ENCODE results near the gene GMDS.
"Not testable (repeated sequence)": the region's sequence is repeated elsewhere in the genome, so short reads cannot be mapped to it uniquely, and the experiment has no call there.

The GMDS gene

DNA sequence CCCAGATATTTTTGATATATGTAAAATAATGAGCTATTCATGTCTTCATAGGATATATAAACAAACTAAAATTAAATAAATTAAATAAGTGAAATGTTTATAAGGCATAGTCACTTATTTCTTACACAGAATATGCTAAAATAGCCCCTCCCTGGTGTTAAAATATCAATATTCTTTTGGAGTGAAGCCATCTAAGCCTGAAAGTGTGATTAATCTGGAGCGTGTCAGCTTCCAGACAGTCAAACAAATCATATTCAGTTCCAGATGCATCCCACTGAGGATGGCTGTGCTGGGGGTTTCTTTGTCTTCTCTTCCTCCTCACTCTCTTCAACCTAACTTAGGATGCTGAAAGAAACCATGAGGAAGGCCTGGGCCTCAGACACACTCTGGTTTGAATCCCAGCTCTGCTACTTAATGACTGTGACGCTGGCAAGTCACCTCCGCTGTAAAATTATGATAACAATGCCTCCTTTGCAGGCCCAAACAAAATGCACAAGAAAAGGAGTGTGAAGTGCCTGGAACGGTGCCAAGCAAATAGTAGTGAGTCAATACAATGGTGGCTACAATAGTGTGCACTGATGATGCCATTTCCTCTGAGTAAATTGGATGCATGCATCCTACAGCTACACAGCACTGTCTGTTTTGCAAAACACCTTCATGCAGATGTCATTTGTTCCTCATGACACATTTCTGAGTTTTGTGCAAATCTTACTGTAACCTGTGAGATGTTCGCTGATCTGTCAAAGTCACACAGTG lies 474.3 kb downstream of the GMDS start:
- DNase-seq (ENCODE audit: low spot score), result no peak

DNA sequence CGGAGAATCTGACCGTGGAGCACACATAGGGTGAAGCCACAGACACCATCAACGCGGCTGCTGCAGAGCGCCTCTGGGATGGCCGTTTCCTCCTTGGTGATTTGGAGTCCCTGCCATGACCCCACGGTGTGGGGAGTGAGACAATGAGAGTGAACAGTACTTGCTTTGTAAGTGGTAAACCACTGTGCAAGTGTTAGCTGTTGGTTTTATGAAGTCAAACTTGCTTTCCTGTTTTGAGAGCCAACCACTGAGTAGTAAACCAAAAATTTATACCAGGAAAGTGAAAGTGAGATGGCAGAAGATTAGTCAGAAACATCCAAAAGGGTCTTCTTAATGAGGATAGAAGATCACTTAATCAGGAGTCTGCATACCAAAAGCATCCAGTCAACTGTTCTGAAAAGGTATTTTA lies 475.0 kb downstream of the GMDS start:
- DNase-seq (ENCODE audit: low spot score), result no peak

DNA sequence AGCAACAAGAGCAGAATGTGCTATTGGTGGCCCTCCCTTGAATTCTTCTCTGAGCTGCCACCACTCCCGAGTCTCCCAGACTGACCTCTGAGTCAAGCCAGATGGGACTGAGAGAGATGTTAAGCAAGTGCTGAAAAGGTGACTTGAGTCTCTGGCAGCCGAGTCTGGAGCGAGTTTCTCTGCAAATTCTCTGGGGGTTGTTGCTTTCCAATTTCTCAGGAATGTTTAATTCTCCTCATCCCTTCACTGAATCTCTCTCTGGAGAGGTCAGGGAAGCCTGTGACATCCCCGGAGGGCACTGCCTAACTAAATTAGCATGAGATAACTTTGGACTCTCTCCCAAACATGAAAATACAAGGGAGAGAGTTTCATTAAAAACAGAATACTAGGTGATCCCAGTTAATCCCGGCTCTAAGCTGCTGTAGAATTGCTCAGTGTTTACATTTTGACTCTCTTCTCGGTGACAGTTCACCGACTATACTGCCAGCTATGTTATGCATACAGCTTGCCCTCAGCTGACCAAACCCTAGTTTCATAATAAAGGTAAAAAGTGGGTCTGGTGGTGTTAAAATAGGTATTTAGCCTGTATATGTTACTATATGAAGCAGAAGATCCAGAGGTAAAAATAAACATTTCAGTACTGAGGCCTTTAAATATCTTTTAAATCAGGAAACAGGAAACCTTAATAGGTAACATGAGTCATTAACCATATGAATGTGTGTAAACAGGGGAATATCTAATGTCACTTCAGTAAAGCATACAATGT lies 477.7 kb downstream of the GMDS start:
- DNase-seq (ENCODE audit: low spot score), result peak; percentile 75

DNA sequence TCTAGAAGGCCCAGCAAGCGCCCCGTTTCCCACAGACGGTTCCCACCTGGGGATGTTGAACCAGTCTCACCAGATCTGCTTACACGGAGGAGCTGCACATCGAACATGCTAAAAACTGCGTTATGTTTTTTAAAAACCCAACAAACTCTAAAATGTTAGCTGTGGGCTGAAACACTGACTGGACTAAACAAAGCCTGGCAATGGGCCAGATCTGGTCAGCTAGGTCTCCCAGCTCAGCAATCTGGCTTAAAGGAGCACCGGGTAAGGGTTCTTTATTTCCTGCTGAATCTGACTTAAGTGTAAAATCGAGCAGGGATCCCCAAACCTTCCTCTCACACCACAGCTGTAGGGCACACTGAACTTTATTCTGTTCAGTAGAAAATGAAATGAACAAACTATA lies 478.8 kb downstream of the GMDS start:
- no peak for DNase-seq (ENCODE audit: low spot score)

DNA sequence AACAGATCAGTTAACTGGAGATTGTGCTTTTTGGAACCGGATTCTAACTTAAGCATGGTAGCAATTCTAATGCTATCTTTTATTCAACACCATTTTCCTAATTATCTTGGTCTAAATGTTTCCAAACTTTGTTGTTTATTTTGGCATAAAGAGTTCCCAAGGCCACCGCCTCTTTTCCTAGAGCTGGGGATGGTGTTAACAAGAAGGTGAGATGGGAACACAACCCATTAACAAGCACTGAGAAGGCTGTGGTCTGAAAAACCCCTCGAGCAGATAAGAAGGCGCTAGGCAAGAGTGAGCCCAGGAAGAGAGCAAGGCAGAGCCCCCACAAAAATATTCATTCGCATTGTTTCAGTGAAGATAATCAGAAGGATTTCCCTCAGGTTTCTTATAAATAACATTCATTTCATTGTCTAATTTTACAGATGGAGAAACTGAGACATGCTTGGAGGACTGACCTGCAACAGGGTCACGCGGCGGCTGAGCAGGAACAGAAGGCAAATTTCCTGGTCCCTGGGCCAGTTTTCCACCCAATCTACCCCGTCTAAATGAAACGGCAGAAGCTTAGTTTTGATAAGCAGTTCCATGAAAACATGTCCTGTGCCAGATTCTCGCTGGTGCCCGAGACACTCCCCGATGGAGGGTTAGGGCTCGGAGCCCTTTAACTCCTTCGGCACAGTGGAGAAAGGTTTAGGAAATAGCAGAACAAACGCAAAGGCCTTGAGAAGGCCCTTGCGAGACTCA lies 480.1 kb downstream of the GMDS start:
- no peak for DNase-seq (ENCODE audit: low spot score)

DNA sequence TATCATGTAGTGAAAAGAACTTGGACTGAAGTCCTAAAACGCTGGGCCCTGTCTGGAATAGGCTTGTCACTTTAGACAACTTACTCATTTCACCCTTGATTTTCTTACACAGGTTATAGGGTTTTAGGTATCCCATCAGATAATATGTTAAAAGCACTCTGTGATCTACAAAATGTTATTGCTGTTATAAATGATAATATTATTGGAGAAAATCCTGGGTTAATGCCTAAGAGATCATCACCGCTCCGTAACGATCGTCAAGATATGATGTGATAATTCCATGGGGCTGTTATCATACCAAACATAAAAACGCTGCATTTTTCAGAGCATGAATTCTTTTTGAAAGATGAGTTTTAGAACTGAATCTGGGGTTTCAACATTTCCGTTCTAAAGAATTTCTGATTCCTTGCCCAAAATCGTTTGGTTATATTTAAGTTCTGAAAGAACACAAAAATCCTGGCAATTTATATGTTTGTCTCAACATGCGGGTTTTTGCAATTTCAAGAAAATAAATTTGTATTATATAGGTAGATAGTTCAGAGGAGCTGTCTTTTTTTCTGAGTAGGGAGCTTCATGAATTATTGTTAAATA lies 480.9 kb downstream of the GMDS start:
- DNase-seq (ENCODE audit: low spot score), result no peak

DNA sequence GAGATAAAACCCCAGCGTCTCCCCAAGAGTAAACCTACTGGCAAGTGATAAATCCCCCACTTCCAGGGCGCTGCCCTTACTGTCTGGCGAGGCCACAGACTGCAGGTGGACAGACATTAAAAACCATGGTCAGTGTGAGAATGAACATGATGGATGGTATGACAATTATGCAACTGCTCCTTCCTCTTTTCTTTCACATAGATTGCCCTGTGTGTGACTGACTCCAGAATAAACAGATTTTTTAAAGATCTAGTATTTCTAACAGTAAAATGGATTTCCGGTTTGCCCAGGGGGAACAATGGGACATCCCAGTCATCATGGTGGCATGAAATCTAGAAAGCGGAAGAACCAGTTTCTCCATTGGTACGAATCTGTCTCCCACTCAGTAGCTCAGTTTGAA lies 482.0 kb downstream of the GMDS start:
- DNase-seq (ENCODE audit: low spot score), result no peak

DNA sequence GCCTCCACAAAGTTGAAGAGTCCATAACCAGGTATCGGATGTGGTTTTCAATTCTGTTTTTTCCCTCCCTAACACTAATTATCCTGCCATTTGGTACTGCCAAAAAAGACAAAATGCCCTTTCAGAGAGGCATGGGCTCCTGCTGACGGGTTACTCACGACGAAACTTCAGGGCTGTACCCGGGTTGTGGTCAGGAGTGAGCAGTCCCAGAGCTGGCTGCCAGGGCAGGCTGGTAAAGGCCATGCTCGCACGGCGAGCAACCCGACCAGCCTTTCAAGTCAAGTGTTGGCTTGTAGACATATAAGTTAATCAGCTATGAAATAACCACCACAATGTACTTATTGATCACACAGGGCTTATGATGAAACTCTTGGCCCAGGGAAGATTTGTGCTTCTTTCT lies 483.2 kb downstream of the GMDS start:
- no peak for DNase-seq (ENCODE audit: low spot score)

DNA sequence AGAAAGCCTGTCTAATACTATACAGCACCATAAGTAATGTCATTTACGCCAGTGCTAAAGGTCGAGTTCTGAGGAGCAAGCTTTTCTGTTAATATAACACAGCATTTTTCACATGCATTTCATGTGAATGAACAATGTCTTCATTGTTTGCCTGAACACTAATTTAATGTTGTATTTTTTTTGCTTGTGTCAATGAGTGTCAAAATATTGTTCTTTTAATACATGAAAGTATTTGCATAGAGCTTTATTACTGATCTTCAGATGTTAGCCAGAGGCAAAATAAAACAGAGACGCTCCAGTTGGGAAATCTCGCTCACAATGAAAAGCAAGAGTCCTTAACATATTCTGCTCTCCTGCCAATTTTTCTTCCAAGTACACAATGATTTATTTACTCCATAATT lies 483.9 kb downstream of the GMDS start:
- no peak for DNase-seq (ENCODE audit: low spot score)

DNA sequence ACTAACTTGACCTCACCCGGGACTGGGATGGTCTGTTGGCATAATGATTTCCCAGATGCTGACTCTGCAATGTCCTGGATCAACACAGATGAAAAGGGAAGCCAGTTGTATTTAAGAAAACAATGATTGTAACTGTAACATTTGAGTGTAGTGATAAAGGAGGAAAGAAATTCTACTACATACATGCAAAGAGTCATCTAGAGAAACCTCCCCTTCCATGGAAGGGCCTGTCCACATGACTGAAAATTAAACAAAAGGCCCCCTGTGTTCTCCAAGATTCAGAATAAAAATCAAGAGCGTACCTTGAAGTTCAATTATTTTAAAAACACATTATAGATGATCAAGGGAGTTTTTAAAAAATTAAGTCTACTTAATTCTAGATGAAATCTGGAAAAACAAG lies 484.5 kb downstream of the GMDS start:
- no peak for DNase-seq (ENCODE audit: low spot score)

DNA sequence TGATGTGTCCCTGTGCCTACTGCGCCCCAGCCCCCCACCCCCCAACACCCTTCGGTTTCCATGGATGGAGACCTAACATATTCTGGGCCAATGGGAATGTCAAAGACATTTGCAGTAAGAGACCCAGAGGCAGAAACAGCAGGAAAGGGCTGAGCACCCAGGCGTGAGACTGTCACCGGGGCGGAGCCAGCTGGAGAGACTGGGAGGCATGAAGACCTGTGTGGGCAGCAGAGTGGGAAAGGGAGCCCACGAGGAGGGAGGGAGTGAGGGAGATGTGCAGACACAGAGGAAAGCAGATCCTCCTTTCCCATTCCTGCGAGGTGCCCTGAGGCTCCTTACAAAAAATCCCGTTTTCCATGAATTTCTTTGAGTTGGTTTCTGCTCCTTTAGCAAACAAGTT lies 485.5 kb downstream of the GMDS start:
- no peak for DNase-seq (ENCODE audit: low spot score)

DNA sequence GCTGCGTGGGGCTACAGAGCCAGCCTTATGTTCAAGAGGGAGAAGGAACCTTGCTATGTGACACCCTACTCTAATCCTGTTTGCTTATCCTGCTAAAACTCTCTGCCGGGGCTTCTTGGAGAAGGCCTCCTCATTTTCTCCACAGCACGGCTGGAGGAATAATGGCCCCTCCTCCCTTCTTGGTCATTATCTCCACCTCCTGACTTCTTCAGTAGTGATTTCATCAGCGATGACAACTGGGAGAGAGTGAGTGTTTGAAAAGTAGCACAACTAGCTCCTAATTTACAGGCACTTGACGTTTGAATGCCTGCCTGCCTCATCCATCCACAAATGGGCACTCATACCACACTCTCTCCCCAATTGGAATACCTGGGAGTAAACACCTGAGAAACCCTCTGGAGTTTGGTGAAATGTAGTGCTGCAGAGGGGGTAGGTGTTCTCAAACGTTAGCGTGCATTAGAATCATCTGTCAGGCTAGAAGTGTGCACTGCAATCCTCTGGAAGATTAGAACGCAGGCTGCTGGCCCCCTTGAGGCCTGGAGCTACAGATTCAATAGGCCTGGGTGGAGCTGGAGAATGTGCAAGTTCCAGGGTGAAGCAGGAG lies 487.2 kb downstream of the GMDS start:
- no peak for DNase-seq (ENCODE audit: low spot score)

DNA sequence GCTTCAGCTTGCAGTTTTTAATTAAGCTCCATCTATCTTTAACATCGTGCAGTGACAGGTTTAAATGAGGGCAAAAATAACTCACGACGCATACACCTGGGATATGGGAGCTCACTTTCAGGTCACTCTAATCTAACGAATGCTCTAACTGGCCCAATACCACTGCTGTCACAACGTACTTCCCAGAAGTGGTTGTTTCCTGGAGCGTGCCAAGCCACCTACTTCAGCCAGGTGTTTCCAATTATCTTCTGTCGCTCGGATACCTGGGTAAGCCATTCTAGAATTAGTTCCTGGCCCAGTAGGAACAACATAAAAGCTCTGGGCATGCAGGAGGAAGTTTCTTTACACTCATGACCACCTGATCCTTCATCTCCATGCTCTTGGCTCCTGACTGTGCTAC lies 488.3 kb downstream of the GMDS start:
- DNase-seq (ENCODE audit: low spot score), result no peak

DNA sequence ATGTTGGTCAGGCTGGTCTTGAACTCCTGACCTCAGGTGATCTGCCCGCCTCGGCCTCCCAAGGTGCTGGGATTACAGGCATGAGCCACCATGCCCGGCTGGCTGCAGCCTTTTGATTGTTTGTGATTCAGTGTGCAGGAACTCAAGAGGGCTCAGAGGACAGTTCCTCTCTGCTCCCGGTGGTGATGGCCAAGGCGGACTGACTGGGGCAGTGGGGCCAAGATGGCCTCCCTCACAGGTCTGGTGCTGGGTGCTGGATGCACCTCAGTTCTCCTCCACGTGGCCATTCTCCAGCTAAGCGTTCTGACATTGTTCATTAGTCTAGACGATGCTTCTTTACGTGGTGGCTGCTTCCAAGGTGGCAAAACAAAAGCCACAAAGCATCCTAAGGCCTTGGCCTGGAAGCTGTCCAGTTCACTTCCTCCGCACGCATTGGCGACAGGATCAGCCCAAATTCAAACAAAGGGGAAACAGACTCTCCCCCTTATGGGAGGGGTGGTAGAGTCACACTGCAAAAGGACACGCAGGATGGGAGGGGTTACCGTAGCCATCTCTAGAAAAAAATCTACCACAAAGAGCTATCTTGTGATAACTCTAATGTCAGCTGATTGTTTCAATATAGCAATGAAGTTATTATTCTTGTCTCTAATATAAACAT lies 488.8 kb downstream of the GMDS start:
- DNase-seq (ENCODE audit: low spot score), result no peak

DNA sequence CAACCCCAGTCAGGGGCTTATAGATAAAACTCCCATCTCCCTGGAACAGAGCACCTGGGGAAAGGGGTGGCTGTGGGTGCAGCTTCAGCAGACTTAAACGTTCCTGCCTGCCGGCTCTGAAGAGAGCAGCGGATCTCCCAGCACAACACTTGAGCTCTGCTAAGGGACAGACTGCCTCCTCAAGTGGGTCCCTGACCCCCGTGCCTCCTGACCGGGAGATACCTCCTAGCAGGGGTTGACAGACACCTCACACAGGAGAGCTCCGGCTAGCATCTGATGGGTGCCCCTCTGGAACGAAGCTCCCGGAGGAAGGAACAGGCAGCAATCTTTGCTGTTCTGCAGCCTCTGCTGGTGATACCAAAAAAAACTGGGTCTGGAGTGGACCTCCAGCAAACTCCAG lies 494.3 kb downstream of the GMDS start:
- not testable (repeated sequence) for DNase-seq (ENCODE audit: low spot score)

DNA sequence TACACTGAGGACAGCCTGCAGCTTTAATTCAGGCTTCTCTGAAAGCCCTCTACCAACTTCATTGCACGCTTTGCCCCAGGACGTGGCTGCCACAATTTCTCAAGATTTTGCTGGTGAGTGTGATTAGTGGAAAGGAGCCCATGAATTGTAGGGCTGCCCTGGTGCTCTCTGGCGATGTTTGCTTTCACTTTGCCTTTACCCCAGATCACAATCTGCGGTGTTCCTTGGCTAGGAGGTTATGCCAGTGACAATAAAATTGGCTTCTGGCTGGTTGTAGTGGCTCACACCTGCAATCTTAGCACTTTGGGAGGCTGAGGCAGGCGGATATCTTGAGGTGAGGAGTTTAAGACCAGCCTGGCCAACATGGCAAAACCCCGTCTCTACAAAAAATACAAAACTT lies 496.4 kb downstream of the GMDS start:
- no peak for DNase-seq (ENCODE audit: low spot score)

DNA sequence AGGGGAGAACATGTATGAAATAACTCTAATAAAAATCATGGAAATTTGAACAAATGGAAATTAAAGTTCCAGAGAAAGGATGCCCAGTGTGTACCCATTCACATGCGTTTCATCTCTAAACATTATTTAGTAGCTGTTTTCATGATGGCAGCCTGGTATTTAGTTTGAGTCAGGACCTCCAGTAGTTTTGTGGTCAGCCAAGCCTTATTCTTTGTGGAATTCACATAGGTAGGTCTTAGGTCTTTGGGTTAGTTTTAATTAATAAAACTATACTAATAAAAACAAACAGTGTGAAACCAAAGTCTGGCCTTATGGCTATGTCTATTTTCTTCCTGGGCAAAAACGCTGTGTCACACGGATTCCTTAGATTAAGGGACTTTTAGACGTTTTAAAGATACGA lies 497.9 kb downstream of the GMDS start:
- no peak for DNase-seq (ENCODE audit: low spot score)

DNA sequence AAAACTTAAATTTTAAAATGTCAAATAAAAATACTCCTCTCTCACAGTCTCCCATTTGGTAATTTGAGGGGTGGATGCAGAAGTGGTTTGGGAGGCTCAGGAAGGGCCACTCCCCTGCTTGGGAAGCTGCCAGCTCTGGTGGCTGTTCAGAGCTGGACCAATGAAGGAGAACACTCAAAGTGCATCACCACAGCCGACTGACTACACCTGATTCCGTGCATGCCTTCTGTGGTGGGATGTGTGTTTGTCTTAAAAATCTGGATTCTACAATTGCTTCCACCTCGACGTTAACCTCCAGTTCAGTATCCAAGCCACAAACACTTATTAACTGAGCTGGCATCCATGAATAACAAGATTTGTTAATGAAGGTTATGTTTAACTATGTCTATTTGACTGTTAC lies 498.4 kb downstream of the GMDS start:
- DNase-seq (ENCODE audit: low spot score), result no peak

DNA sequence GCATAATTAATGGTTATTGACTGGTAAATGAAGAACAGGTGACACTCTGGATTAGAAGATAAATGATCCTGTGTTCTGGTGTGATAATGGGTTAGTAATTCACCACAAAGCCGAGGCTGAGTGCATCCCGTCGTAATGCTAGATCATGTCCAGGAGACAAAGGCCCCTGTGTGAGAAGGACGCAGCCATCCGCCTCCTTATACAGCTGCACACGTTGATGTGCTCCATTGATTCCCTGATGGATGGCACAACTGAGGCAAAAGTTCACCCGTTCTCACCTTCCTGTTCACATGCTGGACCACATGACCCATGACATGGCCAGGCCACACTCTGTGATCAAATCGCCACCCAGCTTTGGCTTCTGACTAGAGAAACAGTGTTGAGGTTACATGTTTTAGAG lies 499.6 kb downstream of the GMDS start:
- no peak for DNase-seq (ENCODE audit: low spot score)

DNA sequence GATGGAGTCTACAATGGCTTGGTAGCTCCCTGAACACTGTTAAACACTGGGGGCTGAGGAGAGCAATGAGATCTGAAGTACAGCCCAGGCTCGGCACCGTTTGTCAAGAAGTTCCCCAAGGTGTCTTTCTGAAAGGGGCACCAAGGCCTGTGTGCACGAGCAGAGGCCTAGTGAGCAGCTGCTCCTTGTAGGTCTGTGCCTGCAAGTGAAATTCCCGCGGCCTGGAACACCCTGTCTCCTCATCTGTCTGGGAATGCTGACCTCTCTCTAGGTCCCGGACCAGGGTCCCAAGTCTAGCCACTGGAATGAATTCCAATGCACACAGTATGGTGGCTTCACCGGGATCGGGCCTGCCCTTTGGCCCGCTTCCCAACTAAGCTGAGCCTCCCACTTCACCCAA lies 500.9 kb downstream of the GMDS start:
- no peak for DNase-seq (ENCODE audit: low spot score)

DNA sequence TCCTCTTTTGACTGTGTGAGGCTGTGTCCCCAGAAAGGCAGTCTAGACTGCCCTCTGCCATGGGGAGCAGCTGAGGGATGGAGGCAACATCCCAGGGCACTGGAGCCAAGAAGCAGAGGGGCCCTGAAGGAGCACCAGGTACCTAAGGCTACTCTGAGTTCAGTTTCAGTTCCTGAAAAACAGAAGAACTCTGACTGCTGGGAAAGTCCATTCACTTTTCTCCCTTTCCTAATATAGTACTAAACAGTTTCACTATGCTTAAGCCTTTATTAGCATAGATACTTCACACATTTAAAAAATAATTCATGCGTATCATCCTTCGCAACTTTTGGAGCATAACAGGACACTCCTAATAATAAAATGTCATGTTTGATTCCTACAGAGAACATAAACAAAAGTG lies 505.7 kb downstream of the GMDS start:
- no peak for DNase-seq (ENCODE audit: low spot score)

DNA sequence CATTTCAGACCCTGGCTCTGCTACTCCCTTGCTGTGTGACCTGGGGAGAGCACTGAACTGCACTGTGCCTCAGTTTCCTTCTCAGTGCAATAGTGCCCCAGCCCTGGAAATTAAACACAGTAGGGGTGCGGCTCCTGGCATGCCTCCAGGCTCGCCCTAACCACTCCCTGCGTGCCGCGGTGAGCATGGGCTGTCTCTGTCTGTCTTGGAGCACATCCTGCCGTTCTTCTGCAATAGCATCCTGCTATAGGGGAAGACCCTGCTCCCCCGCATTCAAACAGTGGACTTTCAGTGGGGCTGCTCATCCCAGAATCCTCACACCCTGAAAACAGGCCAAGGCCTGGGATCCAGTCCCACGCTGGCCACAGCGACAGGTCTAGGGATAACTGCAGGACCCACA lies 506.2 kb downstream of the GMDS start:
- DNase-seq (ENCODE audit: low spot score), result no peak

All from GM03348 (cell line).